Activated effector memory CD4-positive, alpha-beta T cell treated with anti-CD3 and anti-CD28 coated beads, Interleukin-2, amount 50 U/mL, for 16 hours (primary cell): ENCODE results near the gene ICAM5.
A peak's percentile ranks its signal among the peaks of the same experiment; 100 is the strongest.
"Not testable (repeated sequence)": the region's sequence is repeated elsewhere in the genome, so short reads cannot be mapped to it uniquely, and the experiment has no call there.

ENCODE experiments used
- DNase-seq: peaks from one replicate; pipeline ENCODE4 v3.0.0-alpha.2; 2020

The ICAM5 gene

DNA sequence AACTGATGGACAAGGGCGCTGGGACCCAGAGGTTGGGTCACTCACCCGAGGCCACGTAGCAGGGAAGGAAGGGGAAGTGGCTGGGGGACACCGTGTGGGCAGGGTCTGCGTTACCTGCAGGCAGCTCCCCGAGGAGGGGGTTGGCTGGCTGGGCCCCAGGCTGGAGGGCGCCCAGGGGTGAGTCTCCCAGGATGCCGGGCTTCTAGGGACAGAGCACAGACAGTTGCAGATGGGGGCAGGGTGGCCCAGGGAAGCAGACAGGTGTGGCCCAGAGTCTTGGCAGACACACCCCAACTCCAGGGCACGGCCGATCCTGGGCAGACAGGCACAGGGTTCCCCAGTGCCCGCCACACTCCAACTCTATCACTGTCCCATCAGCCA is 31.7 kb downstream of the ICAM5 start:
- no peak for DNase-seq

DNA sequence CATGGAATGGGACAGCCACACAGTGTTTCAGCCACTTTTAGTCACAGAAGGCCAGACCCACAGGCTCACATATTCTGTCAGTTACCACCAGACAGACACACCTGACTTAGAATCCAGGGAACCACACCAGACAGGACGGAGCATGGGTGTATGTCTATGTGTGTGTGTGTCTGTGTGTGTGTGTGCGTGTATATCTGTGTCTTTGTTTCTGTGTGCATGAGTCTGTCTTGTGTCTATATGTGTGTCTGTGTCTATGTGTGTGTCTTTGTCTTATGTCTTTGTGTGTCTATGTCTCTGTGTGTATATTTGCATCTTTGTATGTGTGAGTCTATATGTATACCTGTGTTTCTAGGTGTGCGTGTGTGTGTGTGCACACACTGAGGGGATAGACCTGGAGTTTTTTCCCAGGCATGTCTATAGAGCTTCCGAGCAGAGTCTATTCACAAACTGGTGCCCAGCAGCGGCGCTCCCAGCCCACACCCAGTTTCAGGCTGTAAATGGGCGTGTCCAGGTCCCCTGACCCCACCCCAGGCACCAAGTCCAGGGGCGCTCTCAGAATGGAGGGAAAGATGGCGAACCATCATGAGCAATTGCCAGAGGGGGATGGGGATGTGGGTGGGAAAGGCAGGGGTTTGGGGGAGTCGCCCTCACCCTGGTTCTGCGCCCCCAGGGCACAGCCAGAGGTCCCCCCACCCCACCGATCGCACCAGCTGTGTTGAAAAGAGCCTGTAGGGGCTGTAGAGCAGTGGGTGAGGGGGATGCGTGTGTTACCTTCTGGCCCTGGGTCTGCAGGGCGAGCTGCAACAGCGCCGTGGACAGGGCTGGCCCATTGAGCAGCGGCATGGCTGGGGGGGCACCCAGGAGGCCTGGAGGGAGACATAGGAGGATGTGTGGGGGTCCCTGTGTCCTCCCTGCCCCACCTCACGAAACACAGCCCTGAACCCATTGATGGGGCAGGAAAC is 32.4 kb downstream of the ICAM5 start:
- DNase-seq = no peak

DNA sequence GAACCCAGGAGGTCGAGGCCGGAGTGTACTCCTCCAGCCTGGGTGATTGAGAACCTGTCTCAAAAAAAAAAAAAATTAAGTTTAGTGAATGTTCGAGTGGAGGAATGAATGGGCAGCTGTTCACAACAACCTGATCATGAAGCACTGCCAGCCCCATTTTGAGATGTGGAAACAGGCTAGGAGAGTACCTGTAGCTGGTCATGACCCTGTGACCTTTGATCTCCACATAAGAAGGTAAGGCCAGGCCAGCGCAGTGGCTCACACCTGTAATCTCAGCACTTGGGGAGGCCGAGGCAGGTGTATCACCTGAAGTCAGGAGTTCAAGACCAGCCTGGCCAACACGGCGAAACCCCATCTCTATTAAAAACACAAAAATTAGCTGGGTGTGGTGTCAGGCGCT is 36.0 kb downstream of the ICAM5 start:
- DNase-seq = no peak

DNA sequence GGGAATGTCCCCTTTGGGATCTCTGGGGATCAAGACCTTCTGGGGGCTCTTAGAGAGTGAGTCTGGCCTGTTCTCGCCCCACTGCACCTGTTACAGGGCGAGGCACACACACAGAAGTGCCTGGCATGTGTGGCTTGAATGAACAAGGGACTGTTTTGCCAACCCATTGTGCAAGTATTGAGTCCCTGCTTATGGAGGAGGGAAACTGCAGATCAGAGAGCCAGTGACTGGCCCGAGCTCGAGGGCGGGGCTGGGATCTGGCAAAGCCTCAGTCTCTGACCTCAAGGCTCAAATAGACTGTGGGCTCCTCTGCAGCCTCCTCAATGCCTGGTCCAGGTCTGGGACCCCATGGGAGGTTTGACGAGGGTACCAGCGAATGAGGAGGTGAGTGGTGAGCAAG is 38.0 kb downstream of the ICAM5 start:
- no peak for DNase-seq

DNA sequence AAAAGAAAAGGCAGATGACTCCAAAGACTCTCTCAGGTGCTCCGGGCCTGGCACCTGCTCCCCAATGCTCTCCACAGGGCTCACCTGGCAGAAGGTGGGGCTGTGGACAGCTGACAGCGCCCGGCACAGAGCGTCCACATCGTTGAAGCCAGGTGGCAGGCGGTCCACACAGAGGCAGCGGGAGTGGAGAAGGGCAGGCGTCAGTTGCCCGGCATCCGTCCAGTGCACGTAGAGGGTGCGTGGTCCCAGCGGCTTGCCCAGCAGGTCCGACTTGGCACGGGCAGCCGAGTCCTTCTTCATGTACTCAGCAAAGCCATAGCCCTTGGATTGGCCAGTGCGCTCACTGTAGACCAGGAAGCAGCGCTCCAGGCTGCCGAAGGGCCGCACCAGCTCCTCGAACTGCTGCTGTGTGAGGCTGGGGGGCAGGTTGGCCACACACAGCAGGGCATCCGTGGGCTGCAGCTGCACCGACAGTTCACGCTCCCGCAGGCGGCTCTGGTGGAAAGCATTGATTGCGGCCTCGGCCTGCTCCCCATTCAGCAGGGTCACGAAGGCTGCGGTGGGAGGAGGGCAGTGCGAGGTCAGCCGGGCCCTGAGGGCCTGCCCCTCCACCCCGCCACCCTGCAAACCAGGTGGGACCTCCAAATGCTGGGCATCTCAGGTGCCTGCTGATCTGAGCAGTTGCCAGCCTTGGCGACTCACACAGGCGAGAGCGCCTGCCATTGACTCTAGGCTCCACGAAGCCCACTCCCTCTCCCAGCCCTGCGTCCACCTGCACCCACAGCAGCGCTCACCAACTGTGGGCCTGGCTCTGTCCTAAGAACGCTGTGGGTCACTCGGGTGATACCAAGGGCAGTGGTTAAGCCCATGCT is 39.0 kb downstream of the ICAM5 start:
- no peak for DNase-seq

DNA sequence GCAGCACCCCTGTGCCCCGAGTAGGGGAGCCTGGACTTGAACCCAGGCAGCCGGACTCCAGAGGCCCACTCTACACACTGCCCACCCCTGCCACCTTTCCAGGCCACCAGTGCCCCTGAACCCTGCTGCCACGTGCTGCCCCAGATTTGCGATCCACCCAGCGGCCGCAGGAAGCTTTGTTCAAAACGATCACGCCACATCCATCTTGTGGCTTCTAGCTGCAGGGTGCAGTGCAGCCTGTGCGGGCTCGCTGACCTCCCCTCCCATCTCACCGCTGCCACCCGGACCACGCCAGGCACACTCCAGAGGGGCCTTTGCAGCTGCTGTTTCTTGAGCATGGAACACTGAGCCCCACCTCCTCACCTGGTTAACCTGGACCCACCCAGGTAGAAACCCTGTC is 39.8 kb downstream of the ICAM5 start:
- no peak for DNase-seq

DNA sequence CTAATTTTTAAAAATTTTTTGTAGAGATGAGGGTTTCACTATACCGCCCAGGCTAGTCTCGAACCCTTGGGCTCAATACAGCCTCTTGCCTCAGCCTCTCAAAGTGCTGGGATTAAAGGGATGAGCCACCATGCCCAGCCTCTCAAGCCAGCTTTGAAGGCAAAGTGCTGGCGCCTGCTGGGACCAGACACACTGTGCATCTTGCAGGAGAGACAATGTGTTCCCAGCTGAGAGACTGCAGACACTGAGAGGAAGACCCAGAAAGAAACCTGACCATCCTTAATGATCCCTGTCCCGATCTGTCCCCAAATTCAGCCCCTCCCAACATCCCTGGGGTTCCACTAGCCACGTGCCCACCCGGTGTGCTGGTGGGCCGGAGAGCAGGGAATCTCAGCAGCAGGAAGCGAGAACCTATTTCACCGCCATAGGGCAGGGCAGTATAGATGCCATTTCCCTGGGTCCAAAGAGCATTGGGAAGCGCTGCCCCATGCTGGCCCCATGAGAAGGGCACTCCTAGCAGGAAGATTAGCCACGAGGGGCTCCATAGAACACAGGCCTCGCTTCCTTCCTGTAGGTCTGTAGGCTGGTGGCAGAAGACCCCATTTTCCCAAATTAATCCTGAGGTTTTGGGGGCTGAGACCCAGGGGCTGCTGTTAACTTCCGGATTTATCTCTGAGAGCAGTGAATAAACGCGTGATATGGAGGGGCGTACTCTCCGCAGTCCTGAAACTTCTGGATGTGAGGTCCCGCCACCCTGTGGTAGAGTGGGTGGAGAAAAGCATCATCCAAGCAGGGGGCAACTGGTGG is 42.6 kb downstream of the ICAM5 start:
- DNase-seq = no peak

DNA sequence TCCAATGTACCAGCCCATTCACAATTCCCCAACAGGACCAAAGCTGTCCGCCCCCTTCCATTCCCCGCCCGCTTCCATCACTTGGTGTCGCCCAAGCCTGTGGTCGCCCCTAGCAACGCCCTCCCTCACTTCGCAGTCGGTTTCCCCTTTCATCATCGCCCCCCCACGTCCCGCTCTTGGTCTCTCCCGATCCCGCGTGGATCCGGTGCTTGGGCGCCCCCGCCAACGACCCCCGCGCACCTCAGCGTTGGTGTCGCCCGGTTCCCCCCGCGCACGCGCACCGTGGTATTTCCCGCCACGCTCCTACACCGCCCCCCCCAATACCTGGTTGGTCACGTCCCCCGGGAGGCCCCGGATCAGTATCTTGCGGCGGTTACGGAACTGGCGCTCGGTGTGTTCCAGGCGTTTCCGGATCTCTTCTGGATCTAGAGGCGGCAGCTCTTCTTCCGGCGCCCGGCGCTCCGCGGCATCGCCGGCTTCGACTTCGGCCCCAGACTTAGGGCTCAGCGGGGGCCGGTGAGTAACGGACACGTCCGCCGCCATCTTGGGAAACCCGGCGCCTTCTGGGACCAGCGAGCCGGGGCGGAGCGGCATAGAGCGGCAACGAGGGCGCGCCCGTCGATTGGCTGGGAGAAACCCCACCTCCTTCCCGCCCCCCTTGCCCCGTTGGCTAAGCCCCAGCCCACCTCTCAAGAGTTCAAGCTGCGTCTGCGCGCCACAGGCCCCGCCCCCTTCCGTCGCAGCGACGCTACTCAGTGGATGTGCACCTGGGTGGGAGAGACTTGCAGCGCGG is 43.4 kb downstream of the ICAM5 start, which contains the start of gene RAVER1:
Gene RAVER1 (minus strand): TSS at position 565 of the 793 bp plus-strand sequence. CDS start 22 bp downstream, at position 543.
- peak; percentile 99 for DNase-seq

DNA sequence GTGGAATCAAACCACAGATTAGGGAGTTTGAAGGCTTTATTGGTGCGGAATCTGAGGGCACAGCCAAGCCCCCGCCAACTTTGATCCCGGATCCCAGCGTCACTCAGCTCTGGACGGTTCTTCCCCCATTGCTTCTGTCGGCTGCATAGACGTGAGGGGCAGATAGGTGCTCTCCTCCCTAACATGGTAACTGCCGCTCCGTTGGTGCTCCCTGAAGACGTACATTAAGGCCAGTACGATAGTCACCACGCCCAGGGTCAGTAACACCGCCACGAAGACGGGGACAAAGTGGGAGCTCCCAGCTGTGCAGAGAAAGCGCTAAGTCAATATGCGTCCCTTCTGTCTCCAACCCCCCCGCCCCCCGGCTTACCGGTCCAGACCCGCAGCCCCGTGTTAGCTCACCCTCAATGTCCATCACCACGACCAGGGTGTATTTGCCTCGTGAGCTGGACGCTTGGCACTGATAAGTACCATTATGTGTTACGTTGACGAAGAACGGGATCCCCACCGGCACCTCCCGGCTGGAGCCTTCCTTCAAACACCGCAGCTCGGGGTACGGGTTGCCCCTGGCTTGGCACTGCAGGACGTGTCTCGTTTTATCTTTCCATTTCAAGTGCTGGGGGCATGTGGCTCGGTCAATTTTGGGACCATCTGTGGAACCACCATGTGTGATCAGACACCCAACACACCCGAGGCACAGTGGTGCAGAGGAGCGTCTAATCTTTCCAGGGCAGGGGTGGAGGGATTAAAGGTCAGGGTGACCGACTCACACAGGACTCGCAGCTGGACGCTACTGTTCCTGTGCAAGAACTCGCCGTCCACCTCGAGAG is 44.2 kb downstream of the ICAM5 start:
- DNase-seq = no peak

DNA sequence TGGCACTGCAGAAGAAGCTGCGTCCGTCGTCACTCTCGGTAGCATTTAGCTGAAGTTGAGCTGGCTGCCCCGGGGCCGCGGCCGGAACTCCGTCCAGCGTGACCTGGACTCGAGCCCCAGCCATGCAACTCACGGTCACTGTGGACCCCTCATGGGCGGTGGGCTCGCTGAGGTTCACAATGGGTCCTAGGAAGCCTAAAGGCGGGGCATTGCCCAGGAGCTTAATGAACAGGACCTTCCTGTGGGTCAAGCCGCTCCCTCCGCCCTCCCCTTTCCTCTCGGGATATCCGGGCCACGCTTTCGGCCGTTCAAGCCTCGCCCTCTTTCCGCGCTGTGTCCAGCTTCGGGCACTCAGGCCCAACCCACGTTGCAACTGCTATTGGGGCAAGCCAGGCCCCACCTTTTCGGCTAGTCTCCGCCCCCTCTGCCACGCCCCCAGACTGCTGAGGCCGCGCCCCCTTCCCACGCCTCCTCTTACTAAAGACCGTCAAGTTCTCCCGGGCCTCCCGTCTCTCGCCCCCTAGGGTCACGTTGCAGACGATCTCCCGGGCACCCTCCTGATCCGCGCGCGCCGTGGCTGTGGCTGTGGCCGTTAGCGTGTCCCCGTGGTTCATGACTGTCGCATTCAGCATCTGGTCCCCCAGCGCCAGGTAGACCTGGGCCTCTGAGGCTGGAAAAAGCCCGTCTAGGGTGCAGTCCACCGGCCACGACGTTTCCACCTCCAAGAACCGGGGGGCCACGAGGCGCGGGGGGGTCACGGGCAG is 45.0 kb downstream of the ICAM5 start:
- peak; percentile 77 for DNase-seq

DNA sequence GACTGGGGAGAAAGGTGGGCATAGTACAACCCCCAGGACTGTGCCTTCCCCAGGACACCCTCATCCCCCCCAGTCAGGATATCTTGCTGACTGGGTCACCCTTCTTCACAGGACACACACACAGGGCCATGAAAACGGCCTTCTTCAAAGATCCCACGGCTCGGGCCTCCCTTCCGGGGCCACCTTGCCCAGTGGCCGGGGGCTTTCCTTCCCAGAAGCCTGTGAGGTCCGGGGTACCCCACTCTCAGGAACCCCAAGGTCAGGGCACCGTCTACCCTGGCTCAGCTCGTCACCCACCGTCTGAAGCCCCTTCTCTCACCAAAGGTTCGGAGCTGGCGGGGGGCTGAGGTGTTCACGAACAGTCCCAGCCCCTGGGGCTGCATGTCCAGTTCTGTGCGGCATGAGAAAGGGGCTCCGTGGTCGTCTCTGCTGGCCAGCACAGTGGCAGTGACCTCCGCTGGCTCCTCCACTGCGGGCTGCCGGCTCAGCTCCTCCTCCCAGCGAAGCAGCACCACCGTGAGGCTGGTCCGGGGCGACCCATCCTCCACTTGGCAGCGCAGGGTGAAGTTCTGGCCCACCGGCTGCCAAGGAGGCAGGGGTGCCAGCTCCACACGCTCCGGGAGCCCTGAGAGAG is 45.7 kb downstream of the ICAM5 start:
- no peak for DNase-seq

DNA sequence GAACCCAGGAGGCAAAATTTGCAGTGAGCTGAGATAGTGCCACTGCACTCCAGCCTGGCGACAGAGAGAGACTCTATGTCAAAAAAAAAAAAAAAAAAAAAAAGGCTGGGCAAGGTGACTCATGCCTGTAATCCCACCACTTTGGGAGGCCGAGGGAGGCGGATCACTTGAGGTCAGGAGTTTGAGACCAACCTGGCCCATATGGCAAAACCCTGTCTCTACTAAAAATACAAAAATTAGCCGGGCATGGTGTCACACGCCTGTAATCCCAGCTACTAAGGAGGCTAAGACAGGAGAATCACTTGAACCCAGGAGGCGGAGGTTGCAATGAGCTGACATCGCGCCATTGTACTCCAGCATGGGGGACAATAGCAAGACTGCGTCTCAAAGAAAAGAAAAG is 47.0 kb downstream of the ICAM5 start:
- DNase-seq = not testable (repeated sequence)

DNA sequence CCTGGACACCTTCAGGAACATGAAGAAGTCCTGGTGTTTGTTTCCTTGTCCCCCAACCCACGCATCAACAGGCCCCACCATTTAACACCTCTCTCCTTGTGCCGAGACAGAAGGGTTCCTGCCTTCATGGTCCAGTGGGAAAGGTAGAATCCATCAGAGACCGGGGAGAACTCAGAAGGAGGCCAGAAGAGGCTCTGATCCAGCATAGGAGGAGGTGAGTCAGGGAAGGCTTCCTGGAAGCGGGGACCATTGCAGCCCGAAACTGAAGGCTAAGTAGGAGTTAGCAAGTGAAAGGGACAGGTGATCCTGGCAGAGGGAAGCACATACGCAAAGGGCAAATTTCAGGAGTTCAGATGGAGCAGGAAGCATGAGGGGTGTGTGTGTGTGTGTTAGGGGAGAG is 49.2 kb downstream of the ICAM5 start:
- no peak for DNase-seq

DNA sequence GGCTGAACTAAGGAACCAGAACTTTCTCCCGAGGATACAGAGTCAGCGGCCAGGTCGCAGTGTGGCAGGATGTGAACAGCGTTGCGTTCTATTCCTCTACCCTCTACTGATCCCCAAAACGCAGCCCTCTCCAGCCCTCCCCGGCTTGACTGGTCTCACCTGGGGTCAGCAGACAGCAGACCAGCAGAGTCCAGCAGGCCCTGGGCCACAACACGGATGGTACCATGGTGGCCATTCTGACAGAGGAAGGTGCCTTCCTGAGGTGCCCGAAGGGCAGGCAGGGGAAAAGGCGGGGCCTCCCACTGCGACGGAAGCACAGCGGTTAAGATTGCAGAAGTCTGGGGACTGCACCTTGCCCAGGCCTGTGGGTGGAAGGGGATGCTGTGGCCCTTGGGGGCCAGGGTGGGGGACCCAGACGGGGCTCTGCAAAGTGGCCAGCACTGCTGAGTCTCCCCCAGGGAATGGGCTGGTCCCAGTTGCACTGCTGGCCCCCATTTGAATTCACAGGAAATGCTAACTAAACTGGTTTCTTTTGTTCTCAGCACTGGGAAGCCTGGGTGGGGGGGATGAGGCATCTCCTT is 49.7 kb downstream of the ICAM5 start, which contains the start of gene ICAM3:
Gene ICAM3 (minus strand): TSS at position 245 of the 581 bp plus-strand sequence. CDS start 10 bp downstream, at position 235.
- peak; percentile 88 for DNase-seq

DNA sequence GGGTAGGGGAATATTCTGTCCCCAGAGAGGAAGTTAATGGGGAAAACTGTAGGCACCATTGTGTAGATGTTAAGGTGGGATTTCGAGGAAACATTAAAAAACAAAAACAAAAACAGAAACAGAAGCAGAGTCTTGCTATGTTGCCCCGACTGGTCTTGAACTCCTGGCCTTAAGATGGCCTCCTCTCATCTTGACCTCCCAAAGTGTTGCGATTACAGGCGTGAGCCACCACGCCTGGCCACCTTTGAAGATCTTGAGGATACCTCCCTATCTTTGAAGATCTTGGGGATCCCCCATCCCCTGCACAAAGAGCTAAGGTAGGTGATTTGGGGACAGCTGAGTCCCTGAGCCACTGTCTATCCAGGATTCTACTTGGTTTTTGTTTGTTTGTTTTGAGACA is 50.2 kb downstream of the ICAM5 start:
- DNase-seq = no peak

DNA sequence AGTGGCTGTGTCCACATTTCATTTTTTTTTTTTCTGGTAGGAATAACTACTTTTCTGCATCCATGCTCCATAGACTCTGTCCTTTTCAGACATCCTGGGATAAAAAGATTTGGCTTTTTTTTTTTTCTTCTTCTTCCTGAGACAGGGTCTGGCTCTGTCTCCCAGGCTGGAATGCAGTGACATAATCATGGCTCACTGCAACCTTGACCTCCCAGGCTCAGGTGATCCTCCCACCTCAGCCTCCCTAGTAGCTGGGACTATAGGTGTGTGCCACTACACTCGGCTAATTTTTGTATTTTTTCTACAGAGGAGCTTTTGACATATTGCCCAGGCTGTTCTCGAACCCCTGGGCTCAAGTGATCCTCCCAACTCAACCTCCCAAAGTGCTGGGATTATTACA is 53.7 kb downstream of the ICAM5 start:
- no peak for DNase-seq

DNA sequence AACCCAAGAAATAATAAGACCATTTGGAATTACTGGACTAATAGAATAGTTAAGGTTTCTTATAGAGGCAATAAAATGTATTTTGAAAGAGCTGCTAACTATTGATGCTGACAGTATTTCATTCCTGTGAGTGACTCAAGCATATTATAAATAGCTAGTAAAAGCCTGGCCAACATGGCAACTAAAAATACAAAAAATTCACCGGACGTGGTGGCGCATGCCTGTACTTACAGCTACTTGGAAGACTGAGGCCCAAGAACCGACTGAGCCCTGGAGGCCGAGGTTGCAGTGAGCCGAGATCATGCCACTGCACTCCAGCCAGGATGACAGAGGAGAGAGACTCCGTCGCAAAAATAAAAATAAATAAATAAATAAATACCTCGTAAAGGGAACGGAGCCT is 55.0 kb downstream of the ICAM5 start:
- no peak for DNase-seq
